Activated CD8-positive, alpha-beta T cell treated with anti-CD3 and anti-CD28 coated beads, Interleukin-2, amount 10 ng/mL, durations not matched to agents 7 days and 5 days (primary cell): ENCODE results near the gene SLC51A. TPM values are rescaled to one million over a fixed set of nuclear protein-coding genes. Genes with fewer than 3 reads are reported as not detected.
A peak's percentile ranks its signal among the peaks of the same experiment; 100 is the strongest.

Experiments
- ATAC-seq: fragments of 150-1000 bp; cut with Tn5 transposase; one replicate; pipeline ENCODE4 v1.10.0; 2021; ENCODE audit warnings: moderate library complexity
- CTCF ChIA-PET: fragments of 350-600 bp; sonication (Branson Sonifier 250); formaldehyde crosslinking; loops from one replicate; lab custom pipeline; 2021; ENCODE audit warnings: antibody characterized with exemption; lab: Charles Lee
- POLR2A ChIA-PET: fragments of 350-600 bp; sonication (Branson Sonifier 250); formaldehyde crosslinking; loops from one replicate; lab custom pipeline; 2021; ENCODE audit warnings: antibody characterized with exemption; lab: Charles Lee
- DNase-seq: peaks from one replicate; pipeline ENCODE4 v3.0.0-alpha.2; 2020
- H3K27ac Mint-ChIP-seq: one replicate; pipeline ENCODE4 v1.8.0; 2021; ENCODE audit warnings: mild to moderate bottlenecking, mixed read lengths
- H3K27me3 Mint-ChIP-seq: one replicate; pipeline ENCODE4 v1.8.0; 2021; ENCODE audit warnings: low read depth, mixed read lengths
- H3K36me3 Mint-ChIP-seq: one replicate; pipeline ENCODE4 v1.8.0; 2021; ENCODE audit warnings: low read depth, mixed read lengths
- H3K4me1 Mint-ChIP-seq: one replicate; pipeline ENCODE4 v1.8.0; 2021; ENCODE audit warnings: low read depth, mixed read lengths
- H3K4me3 Mint-ChIP-seq: one replicate; pipeline ENCODE4 v1.8.0; 2021; ENCODE audit warnings: mild to moderate bottlenecking, mixed read lengths
- H3K9me3 Mint-ChIP-seq: one replicate; pipeline ENCODE4 v1.8.0; 2022; ENCODE audit warnings: mixed read lengths; ENCODE audit not compliant: insufficient read depth
- total RNA-seq, 2 experiments: library from RNA; stranded (reverse); gene quantifications; one replicate each; pipeline ENCODE4 v1.2.3, GENCODE V29; 2021

SLC51A gene
- total RNA-seq, 2 experiments from 2014 or later, result not detected

GRCh38 chr3:196246612-196247308 is 30.4 kb downstream of the SLC51A start:
- Mint-ChIP-seq H3K4me3 (no peak overlapping the region), H3K27ac (no peak overlapping the region), H3K9me3 (no peaks in the 10 kb centered on the region), H3K36me3 (peaks cover 49% of the 10 kb centered on the region), H3K4me1 (peaks cover 13% of the 10 kb centered on the region), H3K27me3 (no peaks in the 10 kb centered on the region)
- ChIA-PET CTCF (no interaction called here), POLR2A (no interaction called here)
- DNase-seq, result no peak
- ATAC-seq, result no peak

GRCh38 chr3:196251918-196252317 is 35.6 kb downstream of the SLC51A start:
- H3K4me3 Mint-ChIP-seq, result no peak overlapping the region
- CTCF ChIA-PET, result interaction anchor here (1.7 kb wide), 1 partner anchor 179 kb away, joined by 7 read pairs; no protein-coding TSS in a partner anchor
- no peak overlapping the region for H3K27ac Mint-ChIP-seq
- H3K4me1 Mint-ChIP-seq, result peaks cover 12% of the 10 kb centered on the region
- no peaks in the 10 kb centered on the region for H3K27me3 Mint-ChIP-seq
- no peaks in the 10 kb centered on the region for H3K9me3 Mint-ChIP-seq
- ATAC-seq (no peak), DNase-seq (no peak)
- POLR2A ChIA-PET, result no interaction called here
- peaks cover 36% of the 10 kb centered on the region for H3K36me3 Mint-ChIP-seq

- no peaks in the 10 kb centered on the region for H3K9me3 Mint-ChIP-seq
- H3K4me1 Mint-ChIP-seq, result peaks cover 4% of the 10 kb centered on the region
- DNase-seq, result no peak
- ChIA-PET CTCF (interaction anchor here (0.6 to 3.2 kb wide), 16 partner anchors 8 to 324 kb away, joined by 3 to 22 read pairs (median 4); partner anchors contain the start of gene DYNLT2B), POLR2A (no interaction called here)
- H3K27me3 Mint-ChIP-seq, result no peaks in the 10 kb centered on the region
- no peak overlapping the region for H3K4me3 Mint-ChIP-seq
- no peak for ATAC-seq
- H3K36me3 Mint-ChIP-seq, result peaks cover 20% of the 10 kb centered on the region
- no peak overlapping the region for H3K27ac Mint-ChIP-seq
Measured at GRCh38 chr3:196254376-196255283, 38.3 kb downstream of the SLC51A start.

- no peak overlapping the region for H3K4me3 Mint-ChIP-seq
- ChIA-PET POLR2A (interaction anchor here (0.7 kb wide), 1 partner anchor 385 kb away, joined by 3 read pairs; no protein-coding TSS in a partner anchor), CTCF (interaction anchor here (0.8 to 3.2 kb wide), 6 partner anchors 25 to 323 kb away, joined by 3 to 22 read pairs (median 4); no protein-coding TSS in a partner anchor)
- no peaks in the 10 kb centered on the region for H3K9me3 Mint-ChIP-seq
- no peaks in the 10 kb centered on the region for H3K27me3 Mint-ChIP-seq
- no peak for DNase-seq
- H3K36me3 Mint-ChIP-seq, result peaks cover 21% of the 10 kb centered on the region
- ATAC-seq, result no peak
- peaks cover 4% of the 10 kb centered on the region for H3K4me1 Mint-ChIP-seq
- H3K27ac Mint-ChIP-seq, result no peak overlapping the region
Measured at GRCh38 chr3:196255776-196256175, 39.4 kb downstream of the SLC51A start.

GRCh38 chr3:196260784-196261183 is 44.5 kb downstream of the SLC51A start:
- Mint-ChIP-seq H3K27me3 (no peaks in the 10 kb centered on the region), H3K4me3 (no peak overlapping the region), H3K9me3 (no peaks in the 10 kb centered on the region), H3K36me3 (peaks cover 26% of the 10 kb centered on the region), H3K4me1 (no peaks in the 10 kb centered on the region), H3K27ac (no peak overlapping the region)
- ATAC-seq (no peak), DNase-seq (no peak)
- POLR2A ChIA-PET, result no interaction called here
- CTCF ChIA-PET, result interaction anchor here (1.3 kb wide), 1 partner anchor 229 kb away, joined by 3 read pairs; no protein-coding TSS in a partner anchor

GRCh38 chr3:196263819-196264218 is 47.5 kb downstream of the SLC51A start:
- DNase-seq (no peak), ATAC-seq (no peak)
- ChIA-PET CTCF (interaction anchor here (2.7 kb wide), 1 partner anchor 10 kb away, joined by 11 read pairs; no protein-coding TSS in a partner anchor), POLR2A (no interaction called here)
- Mint-ChIP-seq H3K4me1 (peaks cover 2% of the 10 kb centered on the region), H3K27ac (no peak overlapping the region), H3K36me3 (peaks cover 30% of the 10 kb centered on the region), H3K4me3 (no peak overlapping the region), H3K9me3 (no peaks in the 10 kb centered on the region), H3K27me3 (no peaks in the 10 kb centered on the region)

- no peak for DNase-seq
- Mint-ChIP-seq H3K36me3 (peaks cover 44% of the 10 kb centered on the region), H3K4me3 (no peak overlapping the region), H3K4me1 (peaks cover 27% of the 10 kb centered on the region), H3K9me3 (no peaks in the 10 kb centered on the region), H3K27ac (peak overlapping the region; percentile 30), H3K27me3 (no peaks in the 10 kb centered on the region)
- ChIA-PET CTCF (interaction anchor here (1.6 to 1.8 kb wide), 2 partner anchors 15 to 168 kb away, joined by 4 read pairs; no protein-coding TSS in a partner anchor), POLR2A (interaction anchor here (0.8 to 1.0 kb wide), 2 partner anchors 19 to 50 kb away, joined by 4 read pairs; partner anchors contain the start of genes DYNLT2B and PCYT1A)
- no peak for ATAC-seq
Measured at GRCh38 chr3:196268284-196269163, 52.2 kb downstream of the SLC51A start.

- H3K9me3 Mint-ChIP-seq, result no peaks in the 10 kb centered on the region
- H3K27ac Mint-ChIP-seq, result peak overlapping the region; percentile 22
- H3K4me3 Mint-ChIP-seq, result no peak overlapping the region
- no peak for ATAC-seq
- peaks cover 46% of the 10 kb centered on the region for H3K4me1 Mint-ChIP-seq
- no peak for DNase-seq
- ChIA-PET CTCF (no interaction called here), POLR2A (no interaction called here)
- peaks cover 44% of the 10 kb centered on the region for H3K36me3 Mint-ChIP-seq
- no peaks in the 10 kb centered on the region for H3K27me3 Mint-ChIP-seq
Measured at GRCh38 chr3:196270499-196270898, 54.2 kb downstream of the SLC51A start.

- POLR2A ChIA-PET, result interaction anchor here (0.7 to 1.4 kb wide), 4 partner anchors 9 to 231 kb away, joined by 4 to 8 read pairs (median 5); partner anchors contain the start of genes DYNLT2B and RNF168
- Mint-ChIP-seq H3K27ac (peak overlapping the region; percentile 91), H3K4me3 (no peak overlapping the region), H3K9me3 (no peaks in the 10 kb centered on the region), H3K27me3 (no peaks in the 10 kb centered on the region), H3K36me3 (peaks cover 45% of the 10 kb centered on the region), H3K4me1 (peaks cover 55% of the 10 kb centered on the region)
- ATAC-seq, result no peak
- DNase-seq, result no peak
- CTCF ChIA-PET, result interaction anchor here (1.3 to 1.5 kb wide), 2 partner anchors 15 to 20 kb away, joined by 3 read pairs; no protein-coding TSS in a partner anchor
Measured at GRCh38 chr3:196272826-196273225, 56.5 kb downstream of the SLC51A start.

- Mint-ChIP-seq H3K9me3 (no peaks in the 10 kb centered on the region), H3K4me3 (peak overlapping the region; percentile 67), H3K36me3 (peaks cover 48% of the 10 kb centered on the region), H3K4me1 (peaks cover 61% of the 10 kb centered on the region), H3K27ac (peak overlapping the region; percentile 91), H3K27me3 (no peaks in the 10 kb centered on the region)
- ChIA-PET CTCF (interaction anchor here (1.5 kb wide), 1 partner anchor 16 kb away, joined by 3 read pairs; no protein-coding TSS in a partner anchor), POLR2A (interaction anchor here (1.3 to 1.4 kb wide), 3 partner anchors 45 to 230 kb away, joined by 3 to 8 read pairs (median 5); partner anchors contain the start of genes DYNLT2B and RNF168)
- ATAC-seq (peak; percentile 1), DNase-seq (no peak)
Measured at GRCh38 chr3:196273655-196274054, 57.3 kb downstream of the SLC51A start.
